HUES64 (cell line): ENCODE data around the gene NOXO1.

Experiments
- H3K27ac ChIP-seq: 2 replicates; pipeline ENCODE4 v1.7.0; 2013; ENCODE audit warnings: low read depth, low read length, inconsistent platforms
- H3K27me3 ChIP-seq: 2 replicates; pipeline ENCODE4 v1.6.1; 2013; ENCODE audit warnings: mild to moderate bottlenecking, low read length; ENCODE audit not compliant: insufficient read depth
- H3K36me3 ChIP-seq: 2 replicates; pipeline ENCODE4 v1.6.1; 2013; ENCODE audit warnings: mild to moderate bottlenecking, low read length; ENCODE audit not compliant: insufficient read depth
- H3K4me1 ChIP-seq: 2 replicates; pipeline ENCODE4 v1.6.1; 2013; ENCODE audit warnings: mild to moderate bottlenecking, low read length, moderate library complexity; ENCODE audit not compliant: insufficient read depth
- H3K4me3 ChIP-seq: 2 replicates; pipeline ENCODE4 v1.5.1; 2013; ENCODE audit warnings: mild to moderate bottlenecking, low read length, moderate library complexity
- H3K9ac ChIP-seq: 2 replicates; pipeline ENCODE4 v1.6.1; 2013; ENCODE audit warnings: mild to moderate bottlenecking, low read depth, low read length
- H3K9me3 ChIP-seq: 2 replicates; pipeline ENCODE4 v1.6.1; 2013; ENCODE audit warnings: low read depth, low read length; ENCODE audit not compliant: insufficient read depth
- WGBS: fragments of 150-250, 120-280 bp; methylation state at CpG from one replicate; pipeline ENCODE4 v1.1.7; 2013; ENCODE audit warnings: missing lambda C conversion rate; 5-methylcytosine and 5-hydroxymethylcytosine counted together

Gene NOXO1

DNA sequence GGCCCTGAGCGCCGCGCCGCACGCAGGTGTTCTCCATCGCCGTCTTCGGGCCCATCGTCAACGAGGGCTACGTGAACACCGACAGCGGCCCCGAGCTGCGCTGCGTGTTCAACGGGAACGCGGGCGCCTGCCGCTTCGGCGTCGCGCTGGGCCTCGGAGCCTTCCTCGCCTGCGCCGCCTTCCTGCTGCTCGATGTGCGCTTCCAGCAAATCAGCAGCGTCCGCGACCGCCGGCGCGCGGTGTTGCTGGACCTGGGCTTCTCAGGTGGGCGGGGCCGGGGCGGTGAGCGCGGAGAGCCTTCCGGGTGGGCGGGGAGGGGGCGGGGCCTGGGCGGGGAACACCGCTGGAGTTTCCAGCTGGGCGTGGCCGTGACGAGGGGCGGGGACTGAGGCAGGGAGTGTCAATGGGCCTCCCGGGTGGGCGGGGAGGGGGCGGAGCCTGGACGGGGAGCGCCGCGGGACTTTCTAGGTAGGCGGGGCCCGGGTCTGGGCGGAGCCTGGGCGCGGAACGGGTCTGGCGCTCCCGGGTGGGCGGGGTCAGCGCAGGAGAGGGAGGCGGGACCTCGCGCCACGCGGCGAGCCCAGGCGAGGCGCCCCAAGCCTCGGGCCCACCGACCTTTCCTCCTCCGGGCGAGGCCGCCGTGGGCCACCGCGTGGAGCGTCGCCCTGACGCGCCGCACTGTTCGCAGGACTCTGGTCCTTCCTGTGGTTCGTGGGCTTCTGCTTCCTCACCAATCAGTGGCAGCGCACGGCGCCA is 10.9 kb upstream of the NOXO1 start:
- 12% methylated on average over 89 of the region's 96 CpGs for WGBS
- Histone ChIP-seq H3K4me3 (peak overlapping the region; percentile 61), H3K27me3 (peaks cover 39% of the 10 kb centered on the region), H3K36me3 (peaks cover 4% of the 10 kb centered on the region), H3K4me1 (peaks cover 4% of the 10 kb centered on the region; the same call in 1 of the 2 replicates), H3K27ac (peak overlapping the region; percentile 41; the same call in 1 of the 2 replicates), H3K9me3 (no peaks in the 10 kb centered on the region), H3K9ac (peak overlapping the region; percentile 80)

DNA sequence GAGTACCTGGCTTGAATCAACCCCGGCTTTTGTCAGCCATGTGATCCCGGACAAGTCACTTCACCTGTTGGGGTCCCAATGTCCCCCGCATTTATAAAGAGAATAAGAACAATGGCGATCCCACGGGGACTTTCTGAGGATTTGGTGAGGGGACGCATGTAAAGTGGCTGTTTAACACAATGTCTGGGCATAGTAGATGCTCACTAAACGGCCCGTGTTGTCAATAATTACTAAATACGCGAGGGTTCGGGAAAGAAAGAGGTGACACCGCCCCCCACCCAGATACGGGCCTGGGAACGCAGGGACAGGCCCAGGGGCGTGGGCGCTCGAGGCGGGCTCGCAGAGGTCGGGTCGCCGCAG is 10.3 kb upstream of the NOXO1 start:
- peaks cover 4% of the 10 kb centered on the region; the same call in 1 of the 2 replicates for H3K4me1 ChIP-seq
- H3K9me3 ChIP-seq = no peaks in the 10 kb centered on the region
- no peak overlapping the region for H3K9ac ChIP-seq
- H3K4me3 ChIP-seq = peak overlapping the region; percentile 56
- H3K27me3 ChIP-seq = peaks cover 39% of the 10 kb centered on the region
- 17% methylated on average over 22 of the region's 22 CpGs for WGBS
- no peak overlapping the region for H3K27ac ChIP-seq
- peaks cover 2% of the 10 kb centered on the region; the same call in 1 of the 2 replicates for H3K36me3 ChIP-seq

DNA sequence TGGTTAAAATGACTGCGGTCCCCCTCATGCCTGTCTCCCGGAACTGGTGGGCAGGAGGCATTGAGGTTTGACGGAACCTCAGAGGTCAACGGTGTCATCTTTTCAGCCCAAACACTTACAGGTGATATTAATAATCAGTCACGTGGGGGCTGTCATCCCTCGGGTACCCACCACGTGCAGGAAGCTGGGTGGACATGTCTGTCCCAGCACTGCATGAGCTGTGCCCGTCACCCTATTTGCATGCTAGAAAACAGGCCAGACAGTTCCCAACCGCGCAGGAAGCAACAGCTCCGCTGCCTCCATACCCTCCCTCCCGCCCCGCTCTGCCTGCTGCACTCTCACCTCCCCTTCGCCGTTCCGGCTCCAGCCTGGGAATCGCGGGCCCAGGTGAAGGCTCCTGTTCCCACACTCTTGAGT is 9.9 kb upstream of the NOXO1 start:
- Histone ChIP-seq H3K27me3 (peaks cover 39% of the 10 kb centered on the region), H3K4me1 (peaks cover 4% of the 10 kb centered on the region; the same call in 1 of the 2 replicates), H3K27ac (no peak overlapping the region), H3K9me3 (no peaks in the 10 kb centered on the region), H3K9ac (no peak overlapping the region), H3K36me3 (peaks cover 6% of the 10 kb centered on the region), H3K4me3 (peak overlapping the region; percentile 73)
- WGBS = 9% methylated on average over 18 of the region's 18 CpGs

DNA sequence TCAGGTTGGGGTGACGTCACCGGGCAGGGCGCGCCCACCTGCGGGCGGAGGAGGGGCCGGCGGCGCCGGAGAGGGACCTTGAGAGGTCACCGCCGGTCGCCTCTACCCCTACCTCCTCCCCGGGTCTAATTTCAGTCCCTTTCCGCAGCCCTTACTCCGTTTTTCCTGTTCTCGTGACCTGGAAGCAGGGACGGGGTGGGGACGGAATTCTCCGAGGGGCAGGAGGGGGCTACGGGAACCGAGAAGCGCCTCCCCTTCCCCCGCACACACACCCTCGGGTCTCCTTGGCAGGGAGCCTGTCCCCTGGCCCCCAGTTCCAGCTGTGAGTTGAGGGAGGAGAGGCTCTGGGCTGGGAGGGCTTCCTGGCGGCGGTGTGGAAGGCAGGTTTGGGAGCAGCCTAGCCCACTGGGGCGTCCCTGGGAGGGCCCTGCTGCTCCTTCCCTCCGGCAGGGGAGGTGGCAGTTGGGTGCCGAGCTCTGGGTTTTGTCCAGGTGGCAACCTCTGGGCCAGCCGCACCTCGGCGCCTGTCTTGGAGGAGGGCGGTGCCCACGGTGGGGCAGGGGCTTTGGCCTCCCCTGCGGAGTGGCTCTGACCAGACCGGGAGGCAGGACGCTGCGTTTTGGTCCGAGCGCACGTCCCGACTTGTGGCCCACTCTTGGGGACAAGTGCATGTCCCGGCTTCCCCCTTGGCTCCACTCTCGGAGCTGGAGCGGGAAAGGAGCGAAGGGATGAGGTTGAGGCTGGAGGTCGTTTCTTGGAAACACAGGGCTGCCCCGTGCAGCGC is 9.3 kb upstream of the NOXO1 start:
- Histone ChIP-seq H3K27me3 (peaks cover 39% of the 10 kb centered on the region), H3K27ac (peak overlapping the region; percentile 48; the same call in 1 of the 2 replicates), H3K9me3 (no peaks in the 10 kb centered on the region), H3K9ac (peak overlapping the region; percentile 58), H3K4me1 (peaks cover 4% of the 10 kb centered on the region; the same call in 1 of the 2 replicates), H3K4me3 (peak overlapping the region; percentile 73), H3K36me3 (peaks cover 12% of the 10 kb centered on the region)
- 1% methylated on average over 45 of the region's 50 CpGs for WGBS

DNA sequence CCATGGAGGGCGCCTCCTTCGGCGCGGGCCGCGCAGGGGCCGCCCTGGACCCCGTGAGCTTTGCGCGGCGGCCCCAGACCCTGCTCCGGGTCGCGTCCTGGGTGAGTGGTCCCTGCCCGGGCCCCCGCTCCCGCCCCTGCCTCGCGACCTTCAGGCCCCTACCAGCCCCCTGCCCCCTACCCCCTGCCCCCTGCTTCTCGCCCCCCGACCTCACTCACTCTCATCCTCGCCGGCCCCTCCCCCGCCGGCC is 8.8 kb upstream of the NOXO1 start:
- no peak overlapping the region for H3K9ac ChIP-seq

DNA sequence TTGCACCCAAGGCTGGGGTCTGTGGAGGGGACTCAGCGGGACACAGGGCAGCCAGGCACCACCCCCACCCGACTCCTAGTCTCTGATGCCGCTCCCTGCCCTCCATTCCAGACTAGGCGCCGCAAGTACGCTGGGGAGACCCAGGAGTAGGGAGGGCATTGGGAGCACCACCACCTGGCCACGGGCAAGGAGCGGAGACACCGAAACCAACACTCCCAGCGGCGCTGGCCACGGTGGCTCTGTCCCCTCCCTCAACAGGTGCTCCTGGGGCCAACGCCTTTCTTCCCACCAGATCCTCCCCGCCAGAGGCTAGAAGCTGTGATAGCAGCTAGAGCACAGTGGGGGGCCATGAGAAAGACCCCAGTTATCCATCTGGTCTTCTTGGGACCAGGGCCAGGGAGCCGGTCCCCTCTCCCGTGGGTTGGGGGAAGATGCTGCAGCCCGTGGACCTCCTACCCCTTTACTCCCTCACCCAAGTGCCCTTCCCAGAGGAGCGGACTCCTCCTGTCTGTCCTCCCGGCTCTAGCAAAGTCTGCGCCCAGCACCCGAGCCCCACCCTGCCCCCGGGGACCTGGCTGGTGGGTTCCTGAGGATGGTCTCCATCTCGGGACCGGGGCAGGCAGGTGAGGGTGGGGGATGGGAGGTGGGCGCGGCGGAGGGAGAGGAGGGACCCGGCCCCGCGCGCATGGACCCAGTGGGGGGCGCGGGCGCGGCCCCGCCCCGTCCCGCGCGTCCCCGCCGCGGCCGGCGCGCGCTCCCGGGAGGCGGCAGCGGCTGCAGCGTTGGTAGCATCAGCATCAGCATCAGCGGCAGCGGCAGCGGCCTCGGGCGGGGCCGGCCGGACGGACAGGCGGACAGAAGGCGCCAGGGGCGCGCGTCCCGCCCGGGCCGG is 8.2 kb upstream of the NOXO1 start, which contains the start of gene SYNGR3:
TSS of gene SYNGR3 (plus strand) at position 762 of the 892 bp plus-strand sequence. CDS start 133 bp downstream, outside the sequence.
- WGBS = 7% methylated on average over 65 of the region's 67 CpGs
- H3K36me3 ChIP-seq = peaks cover 13% of the 10 kb centered on the region
- peak within 1 kb of the TSS; percentile 58 for H3K9ac ChIP-seq
- H3K27me3 ChIP-seq = peaks cover 39% of the 10 kb centered on the region
- H3K4me1 ChIP-seq = peaks cover 4% of the 10 kb centered on the region; the same call in 1 of the 2 replicates
- H3K27ac ChIP-seq = peak within 1 kb of the TSS; percentile 48; the same call in 1 of the 2 replicates
- H3K9me3 ChIP-seq = no peaks in the 10 kb centered on the region
- H3K4me3 ChIP-seq = peak within 1 kb of the TSS; percentile 73

More for the DNA sequence above, 8.8 kb upstream of the NOXO1 start:
- H3K36me3 ChIP-seq = peaks cover 13% of the 10 kb centered on the region
- WGBS = 1% methylated on average over 19 of the region's 25 CpGs
- H3K27me3 ChIP-seq = peaks cover 39% of the 10 kb centered on the region
- no peak overlapping the region for H3K27ac ChIP-seq
- H3K4me3 ChIP-seq = peak overlapping the region; percentile 73
- H3K9me3 ChIP-seq = no peaks in the 10 kb centered on the region
- H3K4me1 ChIP-seq = peaks cover 4% of the 10 kb centered on the region; the same call in 1 of the 2 replicates

DNA sequence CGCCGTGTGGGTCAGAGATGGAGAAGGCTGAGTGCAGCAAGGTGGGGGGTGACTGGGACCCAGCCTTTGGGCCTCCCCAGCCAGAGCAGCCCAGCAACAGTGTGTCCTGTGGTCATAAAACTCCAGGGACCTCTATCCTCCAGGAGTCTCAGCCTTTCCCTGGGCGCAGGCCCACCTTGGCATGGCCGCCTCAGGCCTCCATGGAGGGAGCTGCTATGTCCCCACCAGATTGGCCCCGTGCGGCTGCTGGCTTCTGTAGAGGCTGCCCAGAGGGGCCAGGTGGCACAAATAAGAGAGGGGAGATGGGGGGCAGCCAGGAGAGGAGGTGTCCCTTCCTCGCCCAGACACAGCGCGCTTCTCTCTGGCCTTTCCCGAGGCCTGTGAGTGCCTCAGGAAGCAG is 5.9 kb upstream of the NOXO1 start:
- Histone ChIP-seq H3K36me3 (peaks cover 13% of the 10 kb centered on the region), H3K4me1 (peaks cover 4% of the 10 kb centered on the region; the same call in 1 of the 2 replicates), H3K4me3 (no peak overlapping the region), H3K27ac (no peak overlapping the region), H3K9ac (no peak overlapping the region), H3K27me3 (peaks cover 46% of the 10 kb centered on the region), H3K9me3 (no peaks in the 10 kb centered on the region)
- 94% methylated on average over 10 of the region's 10 CpGs for WGBS

DNA sequence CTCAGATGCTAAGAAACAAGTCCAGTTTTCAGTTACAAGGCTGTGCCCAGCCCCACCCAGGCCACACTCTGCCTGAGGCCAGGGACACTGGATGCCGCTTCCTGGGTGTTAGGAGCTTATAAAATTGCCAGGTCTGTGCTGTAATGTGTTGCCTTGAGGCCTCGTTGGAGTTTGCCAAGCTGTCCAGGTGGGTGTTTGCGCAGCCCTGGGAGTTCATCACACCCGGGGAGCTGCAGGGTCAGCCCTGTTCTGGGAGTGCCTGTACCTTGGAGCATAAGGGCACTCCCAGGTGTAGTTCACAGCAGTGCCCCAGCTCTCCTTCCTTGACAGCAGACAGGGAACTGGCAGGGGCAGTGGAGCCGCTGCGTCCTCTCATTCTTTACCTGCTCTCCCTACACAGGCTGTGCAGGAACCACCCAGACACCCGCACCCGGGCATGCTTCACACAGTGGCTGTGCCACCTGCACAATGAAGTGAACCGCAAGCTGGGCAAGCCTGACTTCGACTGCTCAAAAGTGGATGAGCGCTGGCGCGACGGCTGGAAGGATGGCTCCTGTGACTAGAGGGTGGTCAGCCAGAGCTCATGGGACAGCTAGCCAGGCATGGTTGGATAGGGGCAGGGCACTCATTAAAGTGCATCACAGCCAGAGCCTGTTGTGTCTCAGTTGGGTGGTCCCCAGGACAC is 4.3 kb upstream of the NOXO1 start:
- H3K9ac ChIP-seq = no peak overlapping the region
- H3K4me3 ChIP-seq = peak overlapping the region; percentile 74; the same call in 1 of the 2 replicates
- peaks cover 49% of the 10 kb centered on the region for H3K27me3 ChIP-seq
- H3K4me1 ChIP-seq = peaks cover 9% of the 10 kb centered on the region
- H3K27ac ChIP-seq = no peak overlapping the region
- H3K36me3 ChIP-seq = peaks cover 13% of the 10 kb centered on the region
- no peaks in the 10 kb centered on the region for H3K9me3 ChIP-seq
- 94% methylated on average over 14 of the region's 14 CpGs for WGBS

DNA sequence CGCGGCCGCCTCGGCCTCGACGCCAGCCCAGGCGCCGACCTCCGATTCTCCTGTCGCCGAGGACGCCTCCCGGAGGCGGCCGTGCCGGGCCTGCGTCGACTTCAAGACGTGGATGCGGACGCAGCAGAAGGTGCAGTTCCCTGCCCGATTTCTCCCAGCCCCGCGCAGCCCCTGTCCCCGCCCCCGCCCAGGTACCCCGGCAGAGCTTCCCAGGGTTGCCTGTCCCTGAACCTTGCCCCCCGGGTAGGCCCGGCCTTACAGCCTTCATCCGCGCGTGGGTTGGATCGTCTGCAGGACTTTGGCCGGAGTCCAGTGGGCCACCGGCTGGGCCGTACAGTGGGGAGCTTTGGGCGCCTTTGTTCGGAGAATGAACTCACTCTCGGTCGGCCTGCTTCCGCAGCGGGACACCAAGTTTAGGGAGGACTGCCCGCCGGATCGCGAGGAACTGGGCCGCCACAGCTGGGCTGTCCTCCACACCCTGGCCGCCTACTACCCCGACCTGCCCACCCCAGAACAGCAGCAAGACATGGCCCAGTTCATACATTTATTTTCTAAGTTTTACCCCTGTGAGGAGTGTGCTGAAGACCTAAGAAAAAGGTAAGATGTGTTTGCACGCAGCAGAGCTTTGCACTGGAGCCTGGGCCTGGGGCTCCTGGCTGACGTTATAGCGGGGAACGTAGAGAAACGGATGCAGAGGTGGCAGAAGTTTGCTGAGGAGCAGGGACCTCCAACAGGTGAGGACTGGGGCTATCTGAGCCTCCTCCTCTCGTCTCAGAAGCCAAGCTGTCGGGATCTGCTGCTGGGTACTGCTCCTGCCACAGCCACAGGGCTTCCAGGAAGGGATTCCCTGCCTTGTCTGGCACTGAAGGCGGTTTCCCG is 3.3 kb upstream of the NOXO1 start:
- Histone ChIP-seq H3K9ac (peak overlapping the region; percentile 92), H3K27ac (peak overlapping the region; percentile 81), H3K27me3 (peaks cover 54% of the 10 kb centered on the region), H3K4me3 (peak overlapping the region; percentile 74), H3K9me3 (no peaks in the 10 kb centered on the region), H3K4me1 (peaks cover 9% of the 10 kb centered on the region), H3K36me3 (peaks cover 13% of the 10 kb centered on the region)
- WGBS = 8% methylated on average over 58 of the region's 58 CpGs
